CD14-positive monocyte (primary cell): ENCODE results near the gene TMEM37. TPM values are rescaled to one million over a fixed set of nuclear protein-coding genes. Genes with fewer than 3 reads are reported as not detected.

Experiments used
- DNase-seq, 3 donors: peaks; one replicate each; pipeline ENCODE4 v3.0.0-alpha.2; 2011 to 2022
- H2AFZ ChIP-seq: 2 replicates; pipeline ENCODE4 v1.6.0; 2012; ENCODE audit warnings: mild to moderate bottlenecking, low read depth, low read length, inconsistent platforms; ENCODE audit not compliant: insufficient read depth, poor library complexity, severe bottlenecking
- H3K27ac ChIP-seq, 2 donors: 1 replicate in 1 of 2; 2 replicates in 1 of 2; pipeline ENCODE4 v1.5.1; 2012 to 2013; ENCODE audit warnings: low read length in 2 of 2, control low read depth in 1 of 2, inconsistent platforms in 1 of 2, low read depth in 1 of 2, mild to moderate bottlenecking in 1 of 2
- H3K27me3 ChIP-seq, 2 donors: one replicate each; pipeline versions ENCODE4 v1.6.0 to v1.6.1; 2011 to 2013; ENCODE audit warnings: low read length in 2 of 2; ENCODE audit not compliant: control insufficient read depth in 2 of 2, insufficient read depth in 2 of 2
- H3K36me3 ChIP-seq, 2 donors: replicated peaks in 1 of 2; 1 replicate in 1 of 2; 2 replicates in 1 of 2; pipeline versions ENCODE4 v1.5.1 to v1.6.1; 2012 to 2013; ENCODE audit warnings: low read length in 2 of 2, control low read depth in 1 of 2, inconsistent platforms in 1 of 2, mild to moderate bottlenecking in 1 of 2; ENCODE audit not compliant: insufficient read depth in 2 of 2, control insufficient read depth in 1 of 2
- H3K4me1 ChIP-seq, 2 donors: 1 replicate in 1 of 2; 2 replicates in 1 of 2; pipeline versions ENCODE4 v1.5.1 to v1.6.1; 2012 to 2013; ENCODE audit warnings: low read length in 2 of 2, control low read depth in 1 of 2, inconsistent platforms in 1 of 2, mild to moderate bottlenecking in 1 of 2, moderate library complexity in 1 of 2; ENCODE audit not compliant: insufficient read depth in 2 of 2, control insufficient read depth in 1 of 2
- H3K4me2 ChIP-seq: replicated peaks from 2 replicates; pipeline ENCODE3; 2012; ENCODE audit warnings: low read length, moderate library complexity, mild to moderate bottlenecking; ENCODE audit not compliant: poor library complexity, severe bottlenecking; ENCODE audit errors: extremely low read depth
- H3K4me3 ChIP-seq, 3 experiments: fragments of 200-600 bp in 1 of 3; sonication (generic) in 1 of 3; replicated peaks in 1 of 3; 1 replicate in 2 of 3; 2 replicates in 1 of 3; pipeline ENCODE4 v1.5.1; 2011 to 2013; ENCODE audit warnings: low read length in 3 of 3, mild to moderate bottlenecking in 3 of 3, control low read depth in 2 of 3, low read depth in 2 of 3, inconsistent platforms in 1 of 3, moderate library complexity in 1 of 3
- H3K79me2 ChIP-seq: 2 replicates; pipeline ENCODE4 v1.6.0; 2012; ENCODE audit warnings: mild to moderate bottlenecking, control low read depth, inconsistent platforms, low read length, moderate library complexity; ENCODE audit not compliant: insufficient read depth
- H3K9ac ChIP-seq: 2 replicates; pipeline ENCODE4 v1.6.0; 2017; ENCODE audit warnings: low read length, mild to moderate bottlenecking; ENCODE audit not compliant: insufficient read depth, poor library complexity, severe bottlenecking
- H3K9me3 ChIP-seq, 2 donors: replicated peaks in 1 of 2; 1 replicate in 1 of 2; 2 replicates in 1 of 2; pipeline versions ENCODE4 v1.5.1 to v1.6.1; 2012 to 2013; ENCODE audit warnings: low read length in 2 of 2, control low read depth in 1 of 2; ENCODE audit not compliant: control insufficient read depth in 1 of 2, insufficient read depth in 1 of 2
- H4K20me1 ChIP-seq: 2 replicates; pipeline ENCODE4 v1.6.0; 2012; ENCODE audit warnings: mild to moderate bottlenecking, low read length, control low read depth, moderate library complexity; ENCODE audit not compliant: insufficient read depth
- H3K27ac Mint-ChIP-seq, 7 donors: one replicate each; pipeline ENCODE4 v1.8.0; 2020; ENCODE audit warnings: mild to moderate bottlenecking in 7 of 7, mixed read lengths in 7 of 7, moderate library complexity in 6 of 7, inconsistent platforms in 2 of 7
- H3K27me3 Mint-ChIP-seq, 3 donors: one replicate each; pipeline ENCODE4 v1.8.0; 2021 to 2022; ENCODE audit warnings: low read depth in 3 of 3, mild to moderate bottlenecking in 3 of 3, mixed read lengths in 3 of 3, moderate library complexity in 3 of 3, inconsistent platforms in 1 of 3
- H3K36me3 Mint-ChIP-seq, 2 donors: one replicate each; pipeline ENCODE4 v1.8.0; 2020; ENCODE audit warnings: mixed read lengths in 2 of 2, inconsistent platforms in 1 of 2, mild to moderate bottlenecking in 1 of 2
- H3K4me1 Mint-ChIP-seq: one replicate; pipeline ENCODE4 v1.8.0; 2020; ENCODE audit warnings: mild to moderate bottlenecking, mixed read lengths
- H3K4me3 Mint-ChIP-seq, 2 donors: one replicate each; pipeline ENCODE4 v1.8.0; 2020; ENCODE audit warnings: mild to moderate bottlenecking in 2 of 2, mixed read lengths in 2 of 2, moderate library complexity in 1 of 2
- H3K9me3 Mint-ChIP-seq, 7 donors: one replicate each; pipeline ENCODE4 v1.8.0; 2020 to 2022; ENCODE audit warnings: mixed read lengths in 7 of 7, mild to moderate bottlenecking in 6 of 7, moderate library complexity in 6 of 7, inconsistent platforms in 2 of 7
- CTCF ChIP-seq: fragments of 200-600 bp; IDR thresholded peaks from one replicate; pipeline ENCODE4 v1.8.0; 2022; ENCODE audit warnings: antibody characterized with exemption, mild to moderate bottlenecking
- WGBS: methylation state at CpG from one replicate; pipeline ENCODE4 v1.1.5; 2013; ENCODE audit warnings: missing lambda C conversion rate; ENCODE audit not compliant: insufficient coverage; 5-methylcytosine and 5-hydroxymethylcytosine counted together
- intact Hi-C, 2 donors: fragments of 100-400 bp; cut with micrococcal nuclease; formaldehyde crosslinking; loops; one replicate each; pipeline versions ENCODE4 v1.15.0 to v1.15.1; 2023
- polyA plus RNA-seq, 3 donors: library from polyadenylated mRNA; depleted of rRNA in 1 of 3; unstranded in 2 of 3; stranded (reverse) in 1 of 3; fragments of 300-500 nt in 2 of 3; fragments of >200 nt in 1 of 3; fragmentation: Illumina TruSeq in 2 of 3; gene quantifications; 1 replicate in 2 of 3; 2 replicates in 1 of 3; pipeline ENCODE4 v1.2.3, GENCODE V29; 2012 to 2021

Gene TMEM37
- polyA plus RNA-seq, 3 donors: not detected

- TF ChIP-seq CTCF: no peak
- Histone ChIP-seq H3K4me1 (no peaks in the 10 kb centered on the region), H3K9me3 (no peaks in the 10 kb centered on the region), H3K9ac (no peak overlapping the region), H3K27me3 (no peaks in the 10 kb centered on the region), H3K4me2 (no peak overlapping the region), H3K79me2 (no peaks in the 10 kb centered on the region), H3K27ac (no peak overlapping the region), H3K36me3 (no peaks in the 10 kb centered on the region), H3K4me3 (no peak overlapping the region), H2AFZ (no peak overlapping the region), H4K20me1 (no peaks in the 10 kb centered on the region)
- 71% methylated on average over 1 of the region's 1 CpG for WGBS
- no peak overlapping the region for H3K4me3 Mint-ChIP-seq
- H3K27me3 Mint-ChIP-seq: peaks cover 5 to 11% (median 6%) of the 10 kb centered on the region in 3 donors
- H3K4me1 Mint-ChIP-seq: no peaks in the 10 kb centered on the region
- no peaks in the 10 kb centered on the region for H3K36me3 Mint-ChIP-seq
- no peaks in the 10 kb centered on the region for H3K9me3 Mint-ChIP-seq
- no peak overlapping the region for H3K27ac Mint-ChIP-seq
- intact Hi-C loops: no loop called here
- no peak for DNase-seq
These were observed 8.8 kb downstream of the TMEM37 start for GRCh38 chr2:119440501-119440870.

- Histone ChIP-seq H3K4me2 (no peak overlapping the region), H3K4me1 (no peaks in the 10 kb centered on the region), H4K20me1 (no peaks in the 10 kb centered on the region), H3K27ac (no peak overlapping the region), H3K9ac (no peak overlapping the region), H3K27me3 (no peaks in the 10 kb centered on the region), H3K36me3 (no peaks in the 10 kb centered on the region), H3K4me3 (no peak overlapping the region), H2AFZ (no peak overlapping the region), H3K79me2 (no peaks in the 10 kb centered on the region), H3K9me3 (no peaks in the 10 kb centered on the region)
- Mint-ChIP-seq H3K27ac (peak overlapping the region in 1 of 7 donors; percentile 43), H3K9me3 (no peaks in the 10 kb centered on the region), H3K4me1 (no peaks in the 10 kb centered on the region), H3K36me3 (no peaks in the 10 kb centered on the region), H3K4me3 (no peak overlapping the region), H3K27me3 (peaks cover 5 to 11% (median 6%) of the 10 kb centered on the region in 3 donors)
- TF ChIP-seq CTCF: no peak
- intact Hi-C loops: no loop called here
- 93% methylated on average over 3 of the region's 4 CpGs for WGBS
- no peak for DNase-seq
These were observed 9.2 kb downstream of the TMEM37 start for GRCh38 chr2:119440873-119441272.
